Thyroid gland (tissue), 4 donors: Measurements from ENCODE around the gene COL16A1.
A peak's percentile ranks its signal among the peaks of the same experiment; 100 is the strongest.

Experiments used
- CTCF ChIP-seq, 6 experiments: fragments of 200-600 bp in 3 of 6; fragments of 450-650 bp in 3 of 6; sonication (generic) in 3 of 6; IDR thresholded peaks; one replicate each; pipeline ENCODE4 v1.5.1; 2016 to 2019; ENCODE audit warnings: antibody characterized with exemption in 6 of 6, mild to moderate bottlenecking in 2 of 6, inconsistent platforms in 1 of 6, moderate library complexity in 1 of 6
- POLR2A ChIP-seq, 2 donors: fragments of 450-650 bp; IDR thresholded peaks; one replicate each; pipeline ENCODE4 v1.6.1; 2017; ENCODE audit warnings: antibody characterized with exemption in 2 of 2, mild to moderate bottlenecking in 2 of 2, moderate library complexity in 1 of 2

- TF ChIP-seq CTCF (IDR thresholded peaks at IDR 0.05) (peak in 5 of 6 experiments; percentile 45 to 91 (median 81)), POLR2A (IDR thresholded peaks at IDR 0.05) (peak in 1 of 2 donors; percentile 91)
Measured at GRCh38 chr1:31715087-31715872, 11.5 kb upstream of the COL16A1 start.
